ENCODE results near the gene IL17RD. TPM values are rescaled to one million over a fixed set of nuclear protein-coding genes. Genes with fewer than 3 reads are reported as not detected.

Gene IL17RD
- total and polyA plus RNA-seq, 10 of the 15 experiments (the other 5 are each of a cell fraction or from before 2014, with no cell fraction given): 0.01 to 0.08 (median 0.04) TPM; not detected in 3

DNA sequence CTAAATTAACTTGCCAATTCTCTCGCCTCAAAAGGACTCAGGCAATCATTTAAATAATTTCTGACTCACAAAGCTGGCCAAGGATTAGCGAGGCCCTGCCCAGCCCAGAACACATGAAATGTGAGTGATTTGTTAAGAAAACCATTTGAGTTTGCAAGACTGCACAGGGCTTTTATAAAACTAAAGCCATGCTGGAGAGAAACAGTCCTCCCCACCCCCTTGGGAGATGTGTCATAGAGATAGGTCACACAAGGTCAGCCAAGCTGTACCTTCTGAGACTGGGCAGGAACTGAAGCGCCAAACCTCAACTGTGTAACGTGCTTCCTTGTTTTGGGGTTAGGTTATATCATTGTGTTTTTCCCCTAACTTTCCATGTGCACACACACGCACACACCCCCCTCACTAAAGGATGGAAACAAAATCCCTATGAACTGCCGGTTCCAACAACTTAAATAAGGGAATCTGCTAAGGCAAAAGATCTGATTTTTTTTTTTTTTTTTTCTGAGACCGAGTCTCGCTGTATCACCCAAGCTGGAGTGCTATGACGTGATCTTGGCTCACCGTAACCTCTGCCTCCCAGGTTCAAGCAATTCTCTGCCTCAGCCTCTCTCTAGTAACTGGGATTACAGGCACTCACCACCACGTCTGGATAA, 96.6 kb downstream of the IL17RD start (continued):
- TF ChIP-seq, protein P1, sequence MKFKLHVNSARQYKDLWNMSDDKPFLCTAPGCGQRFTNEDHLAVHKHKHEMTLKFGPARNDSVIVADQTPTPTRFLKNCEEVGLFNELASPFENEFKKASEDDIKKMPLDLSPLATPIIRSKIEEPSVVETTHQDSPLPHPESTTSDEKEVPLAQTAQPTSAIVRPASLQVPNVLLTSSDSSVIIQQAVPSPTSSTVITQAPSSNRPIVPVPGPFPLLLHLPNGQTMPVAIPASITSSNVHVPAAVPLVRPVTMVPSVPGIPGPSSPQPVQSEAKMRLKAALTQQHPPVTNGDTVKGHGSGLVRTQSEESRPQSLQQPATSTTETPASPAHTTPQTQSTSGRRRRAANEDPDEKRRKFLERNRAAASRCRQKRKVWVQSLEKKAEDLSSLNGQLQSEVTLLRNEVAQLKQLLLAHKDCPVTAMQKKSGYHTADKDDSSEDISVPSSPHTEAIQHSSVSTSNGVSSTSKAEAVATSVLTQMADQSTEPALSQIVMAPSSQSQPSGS (IDR thresholded peaks at IDR 0.05; ENCODE audit: low read length): peak; percentile 95
- peak; percentile 84 for TF ChIP-seq PML (IDR thresholded peaks at IDR 0.05; ENCODE audit: low read length)
- peak; percentile 84; the same call in 1 of the 2 replicates for TF ChIP-seq JUNB (IDR thresholded peaks at IDR 0.05)
- TF ChIP-seq KDM1A (IDR thresholded peaks at IDR 0.05; ENCODE audit: borderline replicate concordance): no peak
- peak; percentile 100 for TF ChIP-seq PAX5 (IDR thresholded peaks at IDR 0.05; ENCODE audit: borderline replicate concordance, low read depth, low read length)
- TF ChIP-seq, protein P2, sequence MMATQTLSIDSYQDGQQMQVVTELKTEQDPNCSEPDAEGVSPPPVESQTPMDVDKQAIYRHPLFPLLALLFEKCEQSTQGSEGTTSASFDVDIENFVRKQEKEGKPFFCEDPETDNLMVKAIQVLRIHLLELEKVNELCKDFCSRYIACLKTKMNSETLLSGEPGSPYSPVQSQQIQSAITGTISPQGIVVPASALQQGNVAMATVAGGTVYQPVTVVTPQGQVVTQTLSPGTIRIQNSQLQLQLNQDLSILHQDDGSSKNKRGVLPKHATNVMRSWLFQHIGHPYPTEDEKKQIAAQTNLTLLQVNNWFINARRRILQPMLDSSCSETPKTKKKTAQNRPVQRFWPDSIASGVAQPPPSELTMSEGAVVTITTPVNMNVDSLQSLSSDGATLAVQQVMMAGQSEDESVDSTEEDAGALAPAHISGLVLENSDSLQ (IDR thresholded peaks at IDR 0.05): 0 out of 2 replicates have a peak, but pooled peaks have one; percentile 5
- peak; percentile 60 for TF ChIP-seq KLF5 (IDR thresholded peaks at IDR 0.05; ENCODE audit: partially characterized antibody)
- TF ChIP-seq RFX5 (IDR thresholded peaks at IDR 0.05; ENCODE audit: low read depth, low read length): no peak
- TF ChIP-seq SUZ12 (IDR thresholded peaks at IDR 0.05; ENCODE audit: unreplicated experiment): no peak
- TF ChIP-seq BACH1 (IDR thresholded peaks at IDR 0.05; ENCODE audit: borderline replicate concordance): peak; percentile 84; the same call in 1 of the 2 replicates
- TF ChIP-seq RUNX3 (IDR thresholded peaks at IDR 0.05; ENCODE audit: low read length): peak; percentile 98
- TF ChIP-seq ATF7 (IDR thresholded peaks at IDR 0.05; ENCODE audit: low read depth): peak; percentile 95

Measured in GM12878 (cell line).